Glutamatergic neuron (in vitro differentiated cells): Measurements from ENCODE around the gene LRP10. TPM values are rescaled to one million over a fixed set of nuclear protein-coding genes. Genes with fewer than 3 reads are reported as not detected.

Source experiments
- DNase-seq: peaks from one replicate; pipeline ENCODE4 v3.0.0; 2022
- H3K27ac Mint-ChIP-seq: one replicate; pipeline ENCODE4 v1.8.0; 2020; ENCODE audit warnings: mild to moderate bottlenecking, mixed read lengths, inconsistent platforms; ENCODE audit not compliant: unreplicated experiment
- H3K27me3 Mint-ChIP-seq: one replicate; pipeline ENCODE4 v1.8.0; 2020; ENCODE audit warnings: mild to moderate bottlenecking, moderate library complexity, mixed read lengths, inconsistent platforms; ENCODE audit not compliant: unreplicated experiment
- H3K36me3 Mint-ChIP-seq: one replicate; pipeline ENCODE4 v1.8.0; 2020; ENCODE audit warnings: mild to moderate bottlenecking, mixed read lengths, inconsistent platforms; ENCODE audit not compliant: unreplicated experiment
- H3K4me1 Mint-ChIP-seq: one replicate; pipeline ENCODE4 v1.8.0; 2020; ENCODE audit warnings: mild to moderate bottlenecking, low read depth, mixed read lengths, inconsistent platforms; ENCODE audit not compliant: unreplicated experiment
- H3K4me3 Mint-ChIP-seq: one replicate; pipeline ENCODE4 v1.8.0; 2020; ENCODE audit warnings: mild to moderate bottlenecking, mixed read lengths, inconsistent platforms; ENCODE audit not compliant: unreplicated experiment
- H3K9me3 Mint-ChIP-seq: one replicate; pipeline ENCODE4 v1.8.0; 2020; ENCODE audit warnings: mild to moderate bottlenecking, moderate library complexity, mixed read lengths, inconsistent platforms; ENCODE audit not compliant: unreplicated experiment
- total RNA-seq: library from RNA; stranded (reverse); fragmentation: NEBNext Ultra II Directional; extraction: Animal tissue kit (Norgen Biotek cat#: 25700); gene quantifications from one replicate; pipeline ENCODE4 v1.2.1, GENCODE V29; 2021; ENCODE audit not compliant: unreplicated experiment
- TF ChIP-seq, protein P1 (sequence below): fragments of 200-600 bp; sonication (generic); IDR thresholded peaks from one replicate; pipeline ENCODE4 v1.5.0; 2021; ENCODE audit not compliant: partially characterized antibody, unreplicated experiment

The LRP10 gene
- total RNA-seq, 1 donor from 2014 or later, result 15.1 TPM

DNA sequence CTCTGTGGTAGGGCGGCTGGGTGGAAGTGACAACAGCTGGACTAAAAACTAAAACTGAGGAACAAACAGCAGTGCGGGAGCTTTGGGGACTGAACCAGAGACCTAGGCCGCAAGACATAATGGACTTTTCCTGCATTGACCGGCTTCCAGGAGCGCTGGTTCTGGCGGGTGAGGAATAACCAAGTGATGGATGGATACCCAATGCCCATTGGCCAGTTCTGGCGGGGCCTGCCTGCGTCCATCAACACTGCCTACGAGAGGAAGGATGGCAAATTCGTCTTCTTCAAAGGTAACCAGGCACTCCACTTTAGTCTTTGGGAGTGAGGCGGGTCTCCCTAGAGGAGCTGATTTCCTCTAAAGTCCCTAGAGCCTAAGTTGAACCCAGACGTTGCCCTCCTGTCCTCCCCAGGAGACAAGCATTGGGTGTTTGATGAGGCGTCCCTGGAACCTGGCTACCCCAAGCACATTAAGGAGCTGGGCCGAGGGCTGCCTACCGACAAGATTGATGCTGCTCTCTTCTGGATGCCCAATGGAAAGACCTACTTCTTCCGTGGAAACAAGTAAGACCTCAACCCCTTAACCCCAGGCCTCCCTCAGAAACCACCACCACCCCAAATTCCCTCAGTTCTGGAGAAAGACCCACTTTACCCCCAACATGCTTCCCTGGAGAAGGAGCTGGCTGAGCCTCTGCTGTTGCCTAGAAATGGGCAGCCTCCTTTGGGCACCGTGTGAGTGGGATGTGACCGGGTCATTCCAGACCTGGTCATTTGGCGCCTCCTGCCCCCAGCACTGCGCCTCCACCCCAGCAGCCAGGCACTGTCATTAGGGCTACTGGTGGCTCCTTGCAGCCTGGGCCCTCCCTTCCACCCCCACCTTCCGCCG lies 27.1 kb upstream of the LRP10 start:
- H3K27me3 Mint-ChIP-seq, result peaks cover 5% of the 10 kb centered on the region
- TF ChIP-seq, protein P1, sequence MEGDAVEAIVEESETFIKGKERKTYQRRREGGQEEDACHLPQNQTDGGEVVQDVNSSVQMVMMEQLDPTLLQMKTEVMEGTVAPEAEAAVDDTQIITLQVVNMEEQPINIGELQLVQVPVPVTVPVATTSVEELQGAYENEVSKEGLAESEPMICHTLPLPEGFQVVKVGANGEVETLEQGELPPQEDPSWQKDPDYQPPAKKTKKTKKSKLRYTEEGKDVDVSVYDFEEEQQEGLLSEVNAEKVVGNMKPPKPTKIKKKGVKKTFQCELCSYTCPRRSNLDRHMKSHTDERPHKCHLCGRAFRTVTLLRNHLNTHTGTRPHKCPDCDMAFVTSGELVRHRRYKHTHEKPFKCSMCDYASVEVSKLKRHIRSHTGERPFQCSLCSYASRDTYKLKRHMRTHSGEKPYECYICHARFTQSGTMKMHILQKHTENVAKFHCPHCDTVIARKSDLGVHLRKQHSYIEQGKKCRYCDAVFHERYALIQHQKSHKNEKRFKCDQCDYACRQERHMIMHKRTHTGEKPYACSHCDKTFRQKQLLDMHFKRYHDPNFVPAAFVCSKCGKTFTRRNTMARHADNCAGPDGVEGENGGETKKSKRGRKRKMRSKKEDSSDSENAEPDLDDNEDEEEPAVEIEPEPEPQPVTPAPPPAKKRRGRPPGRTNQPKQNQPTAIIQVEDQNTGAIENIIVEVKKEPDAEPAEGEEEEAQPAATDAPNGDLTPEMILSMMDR, result no peak
- no peaks in the 10 kb centered on the region for H3K36me3 Mint-ChIP-seq
- no peak overlapping the region for H3K27ac Mint-ChIP-seq
- no peak overlapping the region for H3K4me3 Mint-ChIP-seq
- peaks cover 2% of the 10 kb centered on the region for H3K9me3 Mint-ChIP-seq
- DNase-seq, result no peak
- peaks cover 3% of the 10 kb centered on the region for H3K4me1 Mint-ChIP-seq

DNA sequence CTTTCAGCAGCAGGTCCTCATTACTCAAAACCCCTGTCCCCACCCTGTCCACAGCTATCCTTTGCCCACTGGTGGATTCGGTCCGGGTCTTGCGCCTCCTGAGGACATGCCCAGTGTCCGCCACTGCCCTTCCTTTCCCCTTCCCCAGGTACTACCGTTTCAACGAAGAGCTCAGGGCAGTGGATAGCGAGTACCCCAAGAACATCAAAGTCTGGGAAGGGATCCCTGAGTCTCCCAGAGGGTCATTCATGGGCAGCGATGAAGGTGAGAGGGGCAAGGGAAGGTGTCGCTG lies 26.5 kb upstream of the LRP10 start:
- H3K4me3 Mint-ChIP-seq, result no peak overlapping the region
- peaks cover 3% of the 10 kb centered on the region for H3K4me1 Mint-ChIP-seq
- H3K27ac Mint-ChIP-seq, result no peak overlapping the region
- peaks cover 2% of the 10 kb centered on the region for H3K9me3 Mint-ChIP-seq
- DNase-seq, result no peak
- TF ChIP-seq, protein P1, result no peak
- no peaks in the 10 kb centered on the region for H3K36me3 Mint-ChIP-seq
- H3K27me3 Mint-ChIP-seq, result peaks cover 5% of the 10 kb centered on the region

DNA sequence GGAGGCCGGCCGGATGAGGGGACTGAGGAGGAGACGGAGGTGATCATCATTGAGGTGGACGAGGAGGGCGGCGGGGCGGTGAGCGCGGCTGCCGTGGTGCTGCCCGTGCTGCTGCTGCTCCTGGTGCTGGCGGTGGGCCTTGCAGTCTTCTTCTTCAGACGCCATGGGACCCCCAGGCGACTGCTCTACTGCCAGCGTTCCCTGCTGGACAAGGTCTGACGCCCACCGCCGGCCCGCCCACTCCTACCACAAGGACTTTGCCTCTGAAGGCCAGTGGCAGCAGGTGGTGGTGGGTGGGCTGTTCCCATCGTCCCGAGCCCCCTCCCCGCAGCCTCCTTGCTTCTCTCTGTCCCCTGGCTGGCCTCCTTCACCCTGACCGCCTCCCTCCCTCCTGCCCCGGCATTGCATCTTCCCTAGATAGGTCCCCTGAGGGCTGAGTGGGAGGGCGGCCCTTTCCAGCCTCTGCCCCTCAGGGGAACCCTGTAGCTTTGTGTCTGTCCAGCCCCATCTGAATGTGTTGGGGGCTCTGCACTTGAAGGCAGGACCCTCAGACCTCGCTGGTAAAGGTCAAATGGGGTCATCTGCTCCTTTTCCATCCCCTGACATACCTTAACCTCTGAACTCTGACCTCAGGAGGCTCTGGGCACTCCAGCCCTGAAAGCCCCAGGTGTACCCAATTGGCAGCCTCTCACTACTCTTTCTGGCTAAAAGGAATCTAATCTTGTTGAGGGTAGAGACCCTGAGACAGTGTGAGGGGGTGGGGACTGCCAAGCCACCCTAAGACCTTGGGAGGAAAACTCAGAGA lies 25.5 kb upstream of the LRP10 start:
- Mint-ChIP-seq H3K27me3 (peaks cover 5% of the 10 kb centered on the region), H3K27ac (no peak overlapping the region), H3K4me3 (no peak overlapping the region), H3K4me1 (peaks cover 3% of the 10 kb centered on the region), H3K9me3 (peaks cover 2% of the 10 kb centered on the region), H3K36me3 (no peaks in the 10 kb centered on the region)
- DNase-seq, result no peak
- TF ChIP-seq, protein P1, result no peak

DNA sequence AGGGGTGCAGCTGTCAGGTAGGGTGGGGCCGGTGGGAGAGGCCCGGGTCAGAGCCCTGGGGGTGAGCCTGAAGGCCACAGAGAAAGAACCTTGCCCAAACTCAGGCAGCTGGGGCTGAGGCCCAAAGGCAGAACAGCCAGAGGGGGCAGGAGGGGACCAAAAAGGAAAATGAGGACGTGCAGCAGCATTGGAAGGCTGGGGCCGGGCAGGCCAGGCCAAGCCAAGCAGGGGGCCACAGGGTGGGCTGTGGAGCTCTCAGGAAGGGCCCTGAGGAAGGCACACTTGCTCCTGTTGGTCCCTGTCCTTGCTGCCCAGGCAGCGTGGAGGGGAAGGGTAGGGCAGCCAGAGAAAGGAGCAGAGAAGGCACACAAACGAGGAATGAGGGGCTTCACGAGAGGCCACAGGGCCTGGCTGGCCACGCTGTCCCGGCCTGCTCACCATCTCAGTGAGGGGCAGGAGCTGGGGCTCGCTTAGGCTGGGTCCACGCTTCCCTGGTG lies 24.7 kb upstream of the LRP10 start:
- TF ChIP-seq, protein P1, result no peak
- no peak for DNase-seq
- peaks cover 5% of the 10 kb centered on the region for H3K27me3 Mint-ChIP-seq
- no peak overlapping the region for H3K4me3 Mint-ChIP-seq
- H3K27ac Mint-ChIP-seq, result no peak overlapping the region
- no peaks in the 10 kb centered on the region for H3K36me3 Mint-ChIP-seq
- peaks cover 2% of the 10 kb centered on the region for H3K9me3 Mint-ChIP-seq
- H3K4me1 Mint-ChIP-seq, result peaks cover 3% of the 10 kb centered on the region
